GM18858 (cell line): ENCODE measurements around the gene CEACAM19.
"Not testable (repeated sequence)": the region's sequence is repeated elsewhere in the genome, so short reads cannot be mapped to it uniquely, and the experiment has no call there.

Experiments used
- ATAC-seq: cut with Tn5 transposase; IDR thresholded peaks from one replicate; pipeline ENCODE4 v1.9.1; 2021; ENCODE audit not compliant: unreplicated experiment

Gene CEACAM19

GRCh38 chr19:44673510-44673909, 2.2 kb downstream of the CEACAM19 start:
- no peak for ATAC-seq

GRCh38 chr19:44675521-44675920, 4.2 kb downstream of the CEACAM19 start:
- no peak for ATAC-seq

GRCh38 chr19:44677019-44677811, 5.9 kb downstream of the CEACAM19 start:
- no peak for ATAC-seq

GRCh38 chr19:44680536-44680935, 9.3 kb downstream of the CEACAM19 start:
- no peak for ATAC-seq

GRCh38 chr19:44681992-44682790, 10.9 kb downstream of the CEACAM19 start:
- ATAC-seq = no peak

- ATAC-seq = no peak
Observed at GRCh38 chr19:44682807-44683206, 11.5 kb downstream of the CEACAM19 start.

- no peak for ATAC-seq
Observed at GRCh38 chr19:44683434-44684210, 12.3 kb downstream of the CEACAM19 start.

- not testable (repeated sequence) for ATAC-seq
Observed at GRCh38 chr19:44684396-44684795, 13.1 kb downstream of the CEACAM19 start.

- ATAC-seq = no peak
Observed at GRCh38 chr19:44684892-44685863, 13.9 kb downstream of the CEACAM19 start.

- no peak for ATAC-seq
Observed at GRCh38 chr19:44685877-44686276, 14.6 kb downstream of the CEACAM19 start.

GRCh38 chr19:44686896-44687295, 15.6 kb downstream of the CEACAM19 start:
- no peak for ATAC-seq

- ATAC-seq = no peak
Observed at GRCh38 chr19:44687888-44688287, 16.6 kb downstream of the CEACAM19 start.

- no peak for ATAC-seq
Observed at GRCh38 chr19:44689290-44690130, 18.2 kb downstream of the CEACAM19 start.

GRCh38 chr19:44690131-44690440, 18.8 kb downstream of the CEACAM19 start:
- ATAC-seq = no peak

- no peak for ATAC-seq
Observed at GRCh38 chr19:44692379-44692721, 21.1 kb downstream of the CEACAM19 start.

- no peak for ATAC-seq
Observed at GRCh38 chr19:44694184-44694579, 22.9 kb downstream of the CEACAM19 start.

GRCh38 chr19:44696939-44697669, 25.8 kb downstream of the CEACAM19 start:
- ATAC-seq = no peak

GRCh38 chr19:44697670-44698034, 26.4 kb downstream of the CEACAM19 start:
- ATAC-seq = no peak
